Suprapubic skin (tissue), 4 donors: ENCODE data around the gene CROCC2. TPM values are rescaled to one million over a fixed set of nuclear protein-coding genes. Genes with fewer than 3 reads are reported as not detected.

ENCODE experiments used
- DNase-seq, 2 donors: peaks; one replicate each; pipeline ENCODE4 v3.0.0-alpha.2; 2019; ENCODE audit warnings: low spot score in 2 of 2
- H3K27ac ChIP-seq: fragments of 200-600 bp; sonication (generic); one replicate; pipeline ENCODE4 v1.5.1; 2019
- H3K27me3 ChIP-seq: fragments of 200-600 bp; sonication (generic); one replicate; pipeline ENCODE4 v1.5.1; 2019
- H3K36me3 ChIP-seq: fragments of 200-600 bp; sonication (generic); one replicate; pipeline ENCODE4 v1.5.1; 2019
- H3K4me1 ChIP-seq: fragments of 200-600 bp; sonication (generic); one replicate; pipeline ENCODE4 v1.5.1; 2019
- H3K4me3 ChIP-seq: fragments of 200-600 bp; sonication (generic); one replicate; pipeline ENCODE4 v1.5.1; 2019; ENCODE audit warnings: mild to moderate bottlenecking
- H3K9me3 ChIP-seq: fragments of 200-600 bp; sonication (generic); one replicate; pipeline ENCODE4 v1.5.1; 2019
- CTCF ChIP-seq, 2 donors: fragments of 200-600 bp in 1 of 2; fragments of 450-650 bp in 1 of 2; sonication (generic) in 1 of 2; IDR thresholded peaks; one replicate each; pipeline ENCODE4 v1.5.1; 2016 to 2019; ENCODE audit warnings: antibody characterized with exemption in 2 of 2, mild to moderate bottlenecking in 1 of 2, moderate library complexity in 1 of 2
- EP300 ChIP-seq: sonication (generic); formaldehyde crosslinking; IDR thresholded peaks from one replicate; pipeline ENCODE4 v1.6.1; 2017; ENCODE audit warnings: antibody characterized with exemption
- POLR2A ChIP-seq, 2 donors: fragments of 450-650 bp; IDR thresholded peaks; one replicate each; pipeline ENCODE4 v1.6.1; 2017; ENCODE audit warnings: antibody characterized with exemption in 2 of 2, mild to moderate bottlenecking in 2 of 2, moderate library complexity in 2 of 2
- POLR2AphosphoS5 ChIP-seq, 3 donors: sonication (generic); formaldehyde crosslinking; IDR thresholded peaks; one replicate each; pipeline ENCODE4 v1.6.1; 2017; ENCODE audit warnings: antibody characterized with exemption in 3 of 3
- WGBS: methylation state at CpG from one replicate; pipeline ENCODE4 v1.1.5; 2018; 5-methylcytosine and 5-hydroxymethylcytosine counted together
- total RNA-seq, 4 donors: library from RNA; depleted of rRNA; stranded (reverse); fragments of >200 nt; gene quantifications; one replicate each; pipeline ENCODE4 v1.1.0, GENCODE V29; 2016

Gene CROCC2
- total RNA-seq, 4 donors from 2014 or later: not detected

GRCh38 chr2:241008711-241009121 lies 102.6 kb downstream of the CROCC2 start:
- TF ChIP-seq POLR2A (IDR thresholded peaks at IDR 0.05) (no peak), POLR2AphosphoS5 (IDR thresholded peaks at IDR 0.05) (no peak), CTCF (IDR thresholded peaks at IDR 0.05) (no peak), EP300 (no peak)
- Histone ChIP-seq H3K4me1 (peaks cover 29% of the 10 kb centered on the region), H3K27me3 (peaks cover 16% of the 10 kb centered on the region), H3K4me3 (no peak overlapping the region), H3K9me3 (no peaks in the 10 kb centered on the region), H3K36me3 (no peaks in the 10 kb centered on the region), H3K27ac (no peak overlapping the region)
- peak in 1 of 2 donors; percentile 74 for DNase-seq
- WGBS: 100% methylated on average over 2 of the region's 7 CpGs

DNA sequence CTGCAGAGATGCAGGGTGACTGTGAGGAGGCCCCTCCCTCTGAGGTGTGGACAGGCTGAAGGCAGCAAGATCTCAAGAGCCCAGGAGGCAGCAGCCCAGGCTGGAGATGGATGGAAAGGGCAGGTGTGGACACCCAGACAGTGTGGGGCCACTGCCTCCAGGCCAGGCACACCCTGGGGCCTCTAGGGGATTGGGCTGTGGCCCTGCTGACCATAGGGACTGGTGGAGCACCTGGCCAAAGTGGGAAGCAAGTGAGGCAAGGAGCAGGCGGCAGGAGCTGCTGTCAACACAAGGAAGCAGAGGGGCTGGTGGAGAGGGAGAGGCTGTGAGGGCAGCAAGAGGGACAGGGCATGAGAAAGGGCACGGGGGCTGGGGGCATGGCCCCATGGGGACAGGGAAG lies 103.1 kb downstream of the CROCC2 start:
- WGBS: 78% methylated on average over 2 of the region's 2 CpGs
- no peaks in the 10 kb centered on the region for H3K36me3 ChIP-seq
- peaks cover 29% of the 10 kb centered on the region for H3K4me1 ChIP-seq
- no peaks in the 10 kb centered on the region for H3K9me3 ChIP-seq
- peak overlapping the region; percentile 0 for H3K27ac ChIP-seq
- peak overlapping the region; percentile 23 for H3K4me3 ChIP-seq
- TF ChIP-seq EP300: no peak
- TF ChIP-seq POLR2A (IDR thresholded peaks at IDR 0.05): no peak
- TF ChIP-seq POLR2AphosphoS5 (IDR thresholded peaks at IDR 0.05): no peak
- TF ChIP-seq CTCF (IDR thresholded peaks at IDR 0.05): no peak
- DNase-seq: no peak
- peaks cover 16% of the 10 kb centered on the region for H3K27me3 ChIP-seq

DNA sequence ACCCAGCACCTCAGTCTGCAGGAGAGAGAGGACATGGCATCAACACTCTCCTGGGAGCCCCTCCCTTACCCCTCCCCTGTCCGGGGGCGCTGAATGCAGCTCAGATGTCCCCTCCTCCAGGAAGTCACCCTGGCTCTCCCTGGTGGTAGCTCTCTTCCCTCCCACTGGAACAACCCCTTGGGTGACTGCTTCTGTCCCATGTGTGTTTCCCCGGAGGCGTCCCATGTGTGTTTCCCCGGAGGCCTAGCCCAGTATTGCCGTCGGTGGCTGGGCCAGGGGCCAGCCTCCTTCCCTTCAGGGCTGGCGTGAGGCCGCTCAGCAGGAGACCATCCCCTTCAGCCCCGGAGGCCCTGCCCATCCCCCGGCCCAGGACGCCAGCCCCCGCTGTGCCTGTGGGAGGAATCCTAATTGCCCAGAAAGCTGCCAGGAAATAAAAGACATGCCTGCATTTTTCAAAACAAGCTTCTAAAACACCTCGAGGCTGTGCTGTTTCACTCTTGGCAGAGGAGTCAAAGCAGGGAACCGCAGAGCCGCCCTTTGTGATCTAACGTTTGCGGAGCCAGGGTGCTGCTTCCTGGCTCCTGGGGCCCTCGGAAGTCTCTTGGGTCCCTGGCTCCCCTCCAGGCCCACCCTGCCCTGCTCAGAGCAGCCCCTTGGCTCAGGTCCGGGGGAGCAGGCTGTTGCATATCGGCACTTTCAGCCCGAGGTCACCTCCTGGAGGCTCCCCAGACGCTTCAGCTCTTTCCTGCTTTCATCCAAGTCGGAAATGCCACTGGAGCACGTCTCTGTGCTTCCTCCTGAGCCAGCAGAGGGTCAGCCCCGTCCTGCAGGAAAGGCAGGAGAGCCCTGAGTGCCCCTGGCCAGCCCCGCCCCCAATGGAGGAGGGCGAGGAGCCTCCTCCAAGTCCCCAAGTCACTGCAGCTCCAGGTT lies 103.7 kb downstream of the CROCC2 start:
- WGBS: 9% methylated on average over 6 of the region's 28 CpGs
- no peaks in the 10 kb centered on the region for H3K9me3 ChIP-seq
- peak; percentile 71 to 80 for DNase-seq
- H3K36me3 ChIP-seq: peaks cover 3% of the 10 kb centered on the region
- TF ChIP-seq CTCF (IDR thresholded peaks at IDR 0.05) (no peak), EP300 (no peak), POLR2A (IDR thresholded peaks at IDR 0.05) (no peak), POLR2AphosphoS5 (IDR thresholded peaks at IDR 0.05) (no peak)
- H3K27ac ChIP-seq: peak overlapping the region; percentile 0
- peaks cover 16% of the 10 kb centered on the region for H3K27me3 ChIP-seq
- H3K4me3 ChIP-seq: peak overlapping the region; percentile 23
- H3K4me1 ChIP-seq: peaks cover 29% of the 10 kb centered on the region

GRCh38 chr2:241010531-241011295 lies 104.6 kb downstream of the CROCC2 start:
- H3K4me1 ChIP-seq: peaks cover 29% of the 10 kb centered on the region
- WGBS: 94% methylated on average over 5 of the region's 12 CpGs
- no peak for DNase-seq
- peak overlapping the region; percentile 23 for H3K4me3 ChIP-seq
- H3K9me3 ChIP-seq: no peaks in the 10 kb centered on the region
- peaks cover 4% of the 10 kb centered on the region for H3K36me3 ChIP-seq
- H3K27ac ChIP-seq: peak overlapping the region; percentile 0
- no peak for TF ChIP-seq POLR2AphosphoS5 (IDR thresholded peaks at IDR 0.05)
- no peak for TF ChIP-seq CTCF (IDR thresholded peaks at IDR 0.05)
- no peak for TF ChIP-seq POLR2A (IDR thresholded peaks at IDR 0.05)
- no peak for TF ChIP-seq EP300
- H3K27me3 ChIP-seq: peaks cover 16% of the 10 kb centered on the region

GRCh38 chr2:241011296-241011600 lies 105.1 kb downstream of the CROCC2 start:
- TF ChIP-seq POLR2AphosphoS5 (IDR thresholded peaks at IDR 0.05) (no peak), EP300 (no peak), POLR2A (IDR thresholded peaks at IDR 0.05) (no peak), CTCF (IDR thresholded peaks at IDR 0.05) (no peak)
- peaks cover 4% of the 10 kb centered on the region for H3K36me3 ChIP-seq
- peaks cover 16% of the 10 kb centered on the region for H3K27me3 ChIP-seq
- H3K27ac ChIP-seq: no peak overlapping the region
- DNase-seq: no peak
- no peaks in the 10 kb centered on the region for H3K9me3 ChIP-seq
- WGBS: 77% methylated on average over 8 of the region's 9 CpGs
- H3K4me1 ChIP-seq: peaks cover 29% of the 10 kb centered on the region
- H3K4me3 ChIP-seq: no peak overlapping the region
